Ishikawa (cell line): ENCODE data around the gene NCOA5.

Experiments
- CEBPB ChIP-seq: IDR thresholded peaks from 2 replicates; pipeline ENCODE4 v1.6.1; 2012
- CREB1 ChIP-seq: IDR thresholded peaks from 2 replicates; pipeline ENCODE4 v1.6.1; 2012; ENCODE audit warnings: low read depth
- EGR1 ChIP-seq: IDR thresholded peaks from 2 replicates; pipeline ENCODE4 v1.6.1; 2012
- EP300 ChIP-seq: IDR thresholded peaks from 2 replicates; pipeline ENCODE4 v1.6.1; 2012; ENCODE audit warnings: borderline replicate concordance
- FOXM1 ChIP-seq: IDR thresholded peaks from 2 replicates; pipeline ENCODE4 v1.6.1; 2012; ENCODE audit warnings: low read depth, borderline replicate concordance
- MAX ChIP-seq: IDR thresholded peaks from 2 replicates; pipeline ENCODE4 v1.6.1; 2012
- NFIC ChIP-seq: IDR thresholded peaks from 2 replicates; pipeline ENCODE4 v1.6.1; 2012
- RAD21 ChIP-seq: IDR thresholded peaks from 2 replicates; pipeline ENCODE4 v1.6.1; 2012; ENCODE audit warnings: low read depth
- REST ChIP-seq: IDR thresholded peaks from 2 replicates; pipeline ENCODE4 v1.6.1; 2012; ENCODE audit warnings: low read depth, mild to moderate bottlenecking
- TAF1 ChIP-seq: IDR thresholded peaks from 2 replicates; pipeline ENCODE4 v1.6.1; 2012; ENCODE audit warnings: low read depth, mild to moderate bottlenecking
- TCF12 ChIP-seq: IDR thresholded peaks from 2 replicates; pipeline ENCODE4 v1.6.1; 2012; ENCODE audit warnings: low read depth
- TEAD4 ChIP-seq: IDR thresholded peaks from 2 replicates; pipeline ENCODE4 v1.6.1; 2012
- YY1 ChIP-seq: IDR thresholded peaks from 2 replicates; pipeline ENCODE4 v1.6.1; 2012; ENCODE audit warnings: low read depth
- ZBTB7A ChIP-seq: IDR thresholded peaks from 2 replicates; pipeline ENCODE4 v1.6.1; 2012; ENCODE audit warnings: low read depth
- TF ChIP-seq, protein P1 (sequence below): IDR thresholded peaks from 2 replicates; pipeline ENCODE4 v1.6.1; 2012

Gene NCOA5

GRCh38 chr20:46023148-46023484 is 66.6 kb downstream of the NCOA5 start:
- no peak for TF ChIP-seq REST
- TF ChIP-seq RAD21 = no peak
- no peak for TF ChIP-seq TAF1
- no peak for TF ChIP-seq EGR1
- no peak for TF ChIP-seq NFIC
- TF ChIP-seq, protein P1, sequence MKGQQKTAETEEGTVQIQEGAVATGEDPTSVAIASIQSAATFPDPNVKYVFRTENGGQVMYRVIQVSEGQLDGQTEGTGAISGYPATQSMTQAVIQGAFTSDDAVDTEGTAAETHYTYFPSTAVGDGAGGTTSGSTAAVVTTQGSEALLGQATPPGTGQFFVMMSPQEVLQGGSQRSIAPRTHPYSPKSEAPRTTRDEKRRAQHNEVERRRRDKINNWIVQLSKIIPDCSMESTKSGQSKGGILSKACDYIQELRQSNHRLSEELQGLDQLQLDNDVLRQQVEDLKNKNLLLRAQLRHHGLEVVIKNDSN = no peak
- no peak for TF ChIP-seq FOXM1
- no peak for TF ChIP-seq YY1
- TF ChIP-seq ZBTB7A = no peak
- TF ChIP-seq CEBPB = no peak
- no peak for TF ChIP-seq TEAD4
- no peak for TF ChIP-seq CREB1
- no peak for TF ChIP-seq MAX
- no peak for TF ChIP-seq TCF12
- TF ChIP-seq EP300 = no peak

GRCh38 chr20:46022411-46023147 is 67.2 kb downstream of the NCOA5 start:
- TF ChIP-seq CEBPB (no peak), RAD21 (peak; percentile 74)

GRCh38 chr20:46021361-46022359 is 68.1 kb downstream of the NCOA5 start:
- TF ChIP-seq TCF12 (0 out of 2 replicates have a peak, but pooled peaks have one; percentile 20), TAF1 (0 out of 2 replicates have a peak, but pooled peaks have one; percentile 21), EGR1 (0 out of 2 replicates have a peak, but pooled peaks have one; percentile 20), ZBTB7A (peak; percentile 60; the same call in 1 of the 2 replicates)
- TF ChIP-seq, protein P1 = no peak

- no peak for TF ChIP-seq CREB1
- TF ChIP-seq NFIC = no peak
- TF ChIP-seq, protein P1 = 0 out of 2 replicates have a peak, but pooled peaks have one; percentile 11
These were observed 69.2 kb downstream of the NCOA5 start for GRCh38 chr20:46020555-46020954.

DNA sequence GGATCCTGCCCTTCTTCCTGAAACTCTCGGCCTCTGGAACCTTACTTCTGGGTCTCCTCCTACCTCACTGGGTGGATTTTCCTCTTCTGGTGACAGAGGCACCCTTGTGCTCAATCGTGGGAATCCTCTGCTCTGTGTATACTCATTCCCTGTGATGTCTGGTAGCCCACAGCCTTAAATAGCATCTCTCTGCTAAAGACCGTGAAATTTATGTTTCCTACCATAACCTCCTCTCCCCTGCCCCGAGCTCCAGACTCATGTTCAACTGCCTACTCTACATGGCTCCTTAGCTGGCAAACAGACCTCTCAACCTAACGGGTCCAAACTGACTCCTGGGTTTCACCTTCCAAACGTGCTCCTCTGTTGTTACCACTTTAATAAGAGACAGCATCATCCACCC is 71.2 kb downstream of the NCOA5 start:
- no peak for TF ChIP-seq NFIC
- TF ChIP-seq, protein P1 = no peak
- TF ChIP-seq RAD21 = no peak
- no peak for TF ChIP-seq ZBTB7A
- no peak for TF ChIP-seq YY1
- TF ChIP-seq EGR1 = no peak
- TF ChIP-seq FOXM1 = no peak
- no peak for TF ChIP-seq REST
- no peak for TF ChIP-seq TAF1
- TF ChIP-seq MAX = no peak
- TF ChIP-seq CREB1 = no peak
- TF ChIP-seq CEBPB = no peak
- no peak for TF ChIP-seq TEAD4
- no peak for TF ChIP-seq EP300
